ENCODE measurements around the gene UTS2. TPM values are rescaled to one million over a fixed set of nuclear protein-coding genes. Genes with fewer than 3 reads are reported as not detected.

The UTS2 gene
- total RNA-seq, 5 donors from 2014 or later (not counting 1 experiment from before 2014, with no cell fraction given) = 0.58 to 11.6 (median 1.3) TPM

DNA sequence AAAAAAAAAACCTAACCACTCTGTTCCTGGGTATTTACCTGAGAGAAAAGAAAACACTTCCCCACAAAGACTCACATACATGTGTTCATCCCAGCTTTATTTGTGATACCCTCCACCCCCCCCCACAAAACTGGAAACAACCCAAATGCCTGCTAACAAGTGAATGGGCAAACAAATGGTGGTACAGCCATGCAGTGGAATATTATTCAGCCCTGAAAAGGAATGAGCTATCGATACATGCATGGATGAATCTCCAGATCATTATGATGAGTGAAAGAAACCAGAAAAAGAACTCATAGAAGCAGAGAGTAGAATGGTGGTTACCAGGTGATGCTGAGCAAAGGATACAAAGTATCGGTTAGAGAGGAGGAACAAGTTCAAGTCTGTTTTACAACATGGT, 38.0 kb upstream of the UTS2 start:
- ATAC-seq (replicated peaks in 1 of 4) (no peak), DNase-seq (no peak)
- POLR2A ChIA-PET = no interaction called here
- no peak overlapping the region for H3K27ac ChIP-seq (ENCODE audit: low read length)
- H3K27me3 ChIP-seq (replicated peaks in 1 of 2; ENCODE audit: control insufficient read depth in 2 of 2, extremely low read depth in 1 of 2, insufficient read depth in 2 of 2, low read length in 1 of 2) = peaks cover 0 to 31% of the 10 kb centered on the region in 2 experiments
- no peaks in the 10 kb centered on the region for H3K9me3 ChIP-seq
- H3K27ac Mint-ChIP-seq = no peak overlapping the region
- H3K4me1 Mint-ChIP-seq = peaks cover 0 to 14% (median 0%) of the 10 kb centered on the region in 3 donors
- peaks cover 0 to 7% of the 10 kb centered on the region in 2 experiments for H3K4me1 ChIP-seq (ENCODE audit: control insufficient read depth in 1 of 2, extremely low read depth in 1 of 2, insufficient read depth in 2 of 2, low read length in 2 of 2)
- CTCF ChIA-PET = interaction anchor here (0.6 to 0.7 kb wide), 2 partner anchors 12 to 66 kb away, joined by 3 to 5 read pairs; no protein-coding TSS in a partner anchor
- no peak overlapping the region for H3K4me3 Mint-ChIP-seq
- 87% methylated on average over 2 of the region's 2 CpGs for WGBS (ENCODE audit: insufficient coverage)
- H3K36me3 ChIP-seq (ENCODE audit: control insufficient read depth in 2 of 2, extremely low read depth in 1 of 2, insufficient read depth in 1 of 2, low read length in 1 of 2) = no peaks in the 10 kb centered on the region
- H3K27me3 Mint-ChIP-seq = peaks cover 2 to 27% of the 10 kb centered on the region in 2 donors
- no peaks in the 10 kb centered on the region for H3K9me3 Mint-ChIP-seq
- H3K4me3 ChIP-seq (ENCODE audit: control insufficient read depth in 1 of 2, extremely low read depth in 1 of 2, low read length in 1 of 2) = no peak overlapping the region
- H3K36me3 Mint-ChIP-seq = peaks cover 10% of the 10 kb centered on the region

DNA sequence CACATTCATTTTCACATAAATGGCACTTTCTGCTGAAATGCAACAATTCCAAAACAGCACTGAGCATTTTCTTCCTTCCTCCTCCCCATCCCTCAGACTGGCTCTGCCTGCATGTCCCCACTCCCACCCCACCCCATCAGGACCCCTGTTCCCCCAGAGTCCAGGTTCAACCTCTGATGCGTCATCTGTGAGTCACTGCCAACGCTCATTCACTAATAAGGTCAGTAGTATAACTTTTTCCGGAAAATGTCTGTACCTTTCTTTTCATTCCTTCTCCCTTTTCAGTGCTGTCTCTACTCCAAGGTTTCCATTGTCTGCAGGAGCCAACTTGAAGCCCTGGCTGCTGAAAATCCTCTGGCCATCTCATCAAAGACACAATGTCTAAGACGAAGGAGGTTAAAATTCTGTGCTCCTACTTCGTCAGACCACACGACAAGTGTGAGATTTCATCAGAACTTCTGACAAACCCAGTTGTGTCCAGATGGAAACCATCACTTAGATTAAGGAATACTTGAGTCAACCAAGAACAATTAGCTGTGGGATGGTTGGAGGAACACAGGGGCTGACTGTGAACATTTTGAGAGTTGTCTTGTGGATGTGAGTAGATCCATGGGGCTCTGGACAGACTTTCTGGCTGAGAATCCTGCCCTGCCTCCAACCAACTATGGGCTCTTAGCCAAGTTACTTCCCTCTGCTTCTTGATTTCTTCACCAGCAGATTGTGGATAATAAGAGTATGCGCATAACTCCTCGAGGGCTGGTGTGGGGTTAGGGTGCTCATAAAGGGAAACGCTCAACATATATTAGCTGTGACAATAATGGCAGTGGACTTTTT, 35.6 kb upstream of the UTS2 start:
- Histone ChIP-seq H3K4me1 (ENCODE audit: control insufficient read depth in 1 of 2, extremely low read depth in 1 of 2, insufficient read depth in 2 of 2, low read length in 2 of 2) (peaks cover 0 to 8% of the 10 kb centered on the region in 2 experiments), H3K9me3 (no peaks in the 10 kb centered on the region), H3K4me3 (ENCODE audit: control insufficient read depth in 1 of 2, extremely low read depth in 1 of 2, low read length in 1 of 2) (no peak overlapping the region), H3K27ac (ENCODE audit: low read length) (no peak overlapping the region), H3K27me3 (replicated peaks in 1 of 2; ENCODE audit: control insufficient read depth in 2 of 2, extremely low read depth in 1 of 2, insufficient read depth in 2 of 2, low read length in 1 of 2) (peaks cover 0 to 36% of the 10 kb centered on the region in 2 experiments), H3K36me3 (ENCODE audit: control insufficient read depth in 2 of 2, extremely low read depth in 1 of 2, insufficient read depth in 1 of 2, low read length in 1 of 2) (no peaks in the 10 kb centered on the region)
- Mint-ChIP-seq H3K27me3 (peaks cover 4 to 32% of the 10 kb centered on the region in 2 donors), H3K4me3 (no peak overlapping the region), H3K4me1 (peaks cover 0 to 14% (median 0%) of the 10 kb centered on the region in 3 donors), H3K36me3 (peaks cover 10% of the 10 kb centered on the region), H3K9me3 (no peaks in the 10 kb centered on the region), H3K27ac (no peak overlapping the region)
- DNase-seq (no peak), ATAC-seq (replicated peaks in 1 of 4) (no peak)
- POLR2A ChIA-PET = no interaction called here
- CTCF ChIA-PET = no interaction called here
- 92% methylated on average over 7 of the region's 9 CpGs for WGBS (ENCODE audit: insufficient coverage)

DNA sequence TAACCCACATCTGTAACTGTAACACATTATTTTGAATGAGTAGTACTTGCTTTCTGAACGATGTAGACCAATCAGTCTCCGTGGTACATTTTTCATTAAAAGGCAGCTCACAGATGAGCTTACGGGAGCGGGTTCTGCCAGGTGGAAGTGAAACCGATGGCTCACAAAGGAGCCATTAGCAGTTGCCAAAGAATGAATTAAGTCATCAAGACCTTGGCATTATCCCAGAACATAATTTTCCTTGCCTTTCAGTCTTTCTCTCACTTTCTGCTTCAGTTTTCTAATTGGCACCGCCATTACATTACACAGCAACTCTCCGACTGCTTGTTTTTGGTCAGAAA, 33.5 kb upstream of the UTS2 start:
- H3K27ac Mint-ChIP-seq = no peak overlapping the region

DNA sequence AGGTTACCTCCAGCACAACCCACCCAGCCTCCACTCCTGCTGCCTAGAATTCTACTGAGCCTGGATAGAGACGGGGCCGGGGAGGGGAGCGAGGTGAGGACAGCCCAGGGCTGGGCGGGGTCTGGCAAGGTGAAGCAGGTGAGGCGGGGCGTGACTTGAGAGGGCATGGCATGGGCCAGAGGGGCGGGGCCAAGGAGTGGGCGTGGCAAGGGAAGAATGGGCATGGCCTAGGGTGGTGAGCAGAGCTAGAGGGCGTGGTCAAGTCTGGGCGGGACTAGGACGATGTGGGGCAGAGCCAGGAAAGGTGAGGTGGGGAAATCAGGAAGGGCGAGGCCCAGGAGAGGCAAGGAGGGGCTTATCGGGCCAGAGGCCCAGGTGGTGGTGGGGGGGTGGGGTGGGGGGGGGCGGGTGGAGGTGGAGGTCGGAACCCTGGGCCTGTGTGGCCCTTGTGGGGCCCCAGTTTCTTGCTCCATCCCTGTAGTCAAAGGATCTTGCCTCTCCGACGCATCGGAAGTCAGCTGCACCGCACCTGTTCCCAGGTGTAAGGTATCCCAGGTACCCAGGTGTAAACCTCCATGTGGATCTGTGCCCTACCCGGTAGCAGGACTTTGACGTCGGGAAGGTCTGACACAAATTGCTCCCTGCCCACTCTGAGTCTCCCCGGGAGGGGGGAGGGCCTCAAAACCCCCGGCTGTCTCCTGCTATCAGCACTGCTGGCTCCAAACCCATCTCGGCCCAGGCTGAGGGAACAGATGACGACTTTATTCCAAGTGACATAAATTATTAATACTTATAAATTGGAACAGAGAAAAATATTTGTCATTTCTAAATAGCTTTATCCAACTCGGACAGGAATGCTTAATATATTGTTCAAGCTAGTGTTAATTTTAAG, 32.9 kb upstream of the UTS2 start:
- DNase-seq = peak in 9 of 35 experiments; percentile 3 to 25 (median 8)

More for the DNA sequence above, 33.5 kb upstream of the UTS2 start:
- POLR2A ChIA-PET = no interaction called here
- Mint-ChIP-seq H3K27me3 (peaks cover 4 to 32% of the 10 kb centered on the region in 2 donors), H3K9me3 (no peaks in the 10 kb centered on the region), H3K4me3 (no peak overlapping the region), H3K4me1 (peaks cover 0 to 3% (median 0%) of the 10 kb centered on the region in 3 donors), H3K36me3 (peaks cover 10% of the 10 kb centered on the region)
- H3K27me3 ChIP-seq (replicated peaks in 1 of 2; ENCODE audit: control insufficient read depth in 2 of 2, extremely low read depth in 1 of 2, insufficient read depth in 2 of 2, low read length in 1 of 2) = peaks cover 0 to 34% of the 10 kb centered on the region in 2 experiments
- H3K4me3 ChIP-seq (ENCODE audit: control insufficient read depth in 1 of 2, extremely low read depth in 1 of 2, low read length in 1 of 2) = no peak overlapping the region
- H3K9me3 ChIP-seq = no peaks in the 10 kb centered on the region
- DNase-seq (no peak), ATAC-seq (replicated peaks in 1 of 4) (no peak)
- 100% methylated on average over 1 of the region's 7 CpGs for WGBS (ENCODE audit: insufficient coverage)
- CTCF ChIA-PET = no interaction called here
- no peaks in the 10 kb centered on the region for H3K36me3 ChIP-seq (ENCODE audit: control insufficient read depth in 2 of 2, extremely low read depth in 1 of 2, insufficient read depth in 1 of 2, low read length in 1 of 2)
- H3K4me1 ChIP-seq (ENCODE audit: control insufficient read depth in 1 of 2, extremely low read depth in 1 of 2, insufficient read depth in 2 of 2, low read length in 2 of 2) = peaks cover 0 to 3% of the 10 kb centered on the region in 2 experiments
- H3K27ac ChIP-seq (ENCODE audit: low read length) = no peak overlapping the region

DNA sequence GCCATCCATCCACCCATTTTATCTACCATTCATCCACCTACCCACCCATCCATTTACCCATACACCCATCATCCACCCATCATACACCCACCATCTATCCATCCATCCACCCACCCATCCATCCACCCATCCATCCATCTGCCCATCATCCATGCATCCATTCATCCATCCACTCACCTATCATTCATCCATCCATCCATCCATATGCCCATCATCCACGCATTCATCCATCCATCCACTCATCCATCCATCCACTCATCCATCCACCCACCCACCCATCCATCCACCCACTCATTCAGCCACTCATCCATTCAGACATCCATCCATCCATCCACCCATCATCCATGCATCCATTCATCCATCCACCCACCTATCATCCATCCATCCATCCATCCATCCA, 31.9 kb upstream of the UTS2 start:
- ChIA-PET CTCF (no interaction called here), POLR2A (no interaction called here)
- 100% methylated on average over 1 of the region's 1 CpG for WGBS (ENCODE audit: insufficient coverage)
- Mint-ChIP-seq H3K4me1 (peaks cover 0 to 3% (median 0%) of the 10 kb centered on the region in 3 donors), H3K27me3 (peaks cover 4 to 24% of the 10 kb centered on the region in 2 donors), H3K27ac (no peak overlapping the region), H3K36me3 (peaks cover 2% of the 10 kb centered on the region), H3K4me3 (no peak overlapping the region), H3K9me3 (no peaks in the 10 kb centered on the region)
- H3K9me3 ChIP-seq = no peaks in the 10 kb centered on the region
- peaks cover 0 to 34% of the 10 kb centered on the region in 2 experiments for H3K27me3 ChIP-seq (replicated peaks in 1 of 2; ENCODE audit: control insufficient read depth in 2 of 2, extremely low read depth in 1 of 2, insufficient read depth in 2 of 2, low read length in 1 of 2)
- ATAC-seq (replicated peaks in 1 of 4) (no peak), DNase-seq (no peak)
- H3K36me3 ChIP-seq (ENCODE audit: control insufficient read depth in 2 of 2, extremely low read depth in 1 of 2, insufficient read depth in 1 of 2, low read length in 1 of 2) = no peaks in the 10 kb centered on the region
- H3K4me3 ChIP-seq (ENCODE audit: control insufficient read depth in 1 of 2, extremely low read depth in 1 of 2, low read length in 1 of 2) = no peak overlapping the region
- H3K4me1 ChIP-seq (ENCODE audit: control insufficient read depth in 1 of 2, extremely low read depth in 1 of 2, insufficient read depth in 2 of 2, low read length in 2 of 2) = peaks cover 0 to 3% of the 10 kb centered on the region in 2 experiments
- no peak overlapping the region for H3K27ac ChIP-seq (ENCODE audit: low read length)

More for the DNA sequence above, 32.9 kb upstream of the UTS2 start:
- ATAC-seq (replicated peaks in 1 of 4) = peak in 1 of 4 experiments; percentile 19
- H3K36me3 Mint-ChIP-seq = peaks cover 6% of the 10 kb centered on the region
- no peaks in the 10 kb centered on the region for H3K36me3 ChIP-seq (ENCODE audit: control insufficient read depth in 2 of 2, extremely low read depth in 1 of 2, insufficient read depth in 1 of 2, low read length in 1 of 2)
- no peaks in the 10 kb centered on the region for H3K9me3 Mint-ChIP-seq
- H3K27me3 Mint-ChIP-seq = peaks cover 4 to 29% of the 10 kb centered on the region in 2 donors
- no peaks in the 10 kb centered on the region for H3K9me3 ChIP-seq
- peaks cover 0 to 3% of the 10 kb centered on the region in 2 experiments for H3K4me1 ChIP-seq (ENCODE audit: control insufficient read depth in 1 of 2, extremely low read depth in 1 of 2, insufficient read depth in 2 of 2, low read length in 2 of 2)
- 47% methylated on average over 17 of the region's 27 CpGs for WGBS (ENCODE audit: insufficient coverage)
- peaks cover 0 to 3% (median 0%) of the 10 kb centered on the region in 3 donors for H3K4me1 Mint-ChIP-seq
- H3K4me3 ChIP-seq (ENCODE audit: control insufficient read depth in 1 of 2, extremely low read depth in 1 of 2, low read length in 1 of 2) = no peak overlapping the region
- no peak overlapping the region for H3K4me3 Mint-ChIP-seq
- CTCF ChIA-PET = no interaction called here
- POLR2A ChIA-PET = no interaction called here
- H3K27ac Mint-ChIP-seq = no peak overlapping the region
- H3K27ac ChIP-seq (ENCODE audit: low read length) = no peak overlapping the region
- peaks cover 0 to 34% of the 10 kb centered on the region in 2 experiments for H3K27me3 ChIP-seq (replicated peaks in 1 of 2; ENCODE audit: control insufficient read depth in 2 of 2, extremely low read depth in 1 of 2, insufficient read depth in 2 of 2, low read length in 1 of 2)

DNA sequence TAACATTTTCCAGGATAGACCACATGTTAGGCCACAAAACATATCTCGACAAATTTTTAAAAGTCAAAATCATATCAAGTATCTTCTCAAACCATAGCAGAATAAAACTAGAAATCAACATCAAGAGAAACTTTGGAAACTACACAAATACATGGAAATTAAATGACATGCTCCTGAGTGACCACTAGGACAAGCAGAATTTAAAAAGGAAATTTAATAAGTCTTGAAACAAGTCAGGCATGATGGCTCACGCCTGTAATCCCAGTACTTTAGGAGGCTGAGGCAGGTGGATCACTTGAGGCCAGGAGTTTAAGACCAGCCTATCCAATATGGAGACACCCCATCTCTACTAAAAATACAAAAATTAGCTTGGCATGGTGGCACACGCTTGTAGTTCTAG, 26.4 kb upstream of the UTS2 start:
- 100% methylated on average over 2 of the region's 3 CpGs for WGBS (ENCODE audit: insufficient coverage)
- CTCF ChIA-PET = no interaction called here
- no peaks in the 10 kb centered on the region for H3K9me3 ChIP-seq
- no peak overlapping the region for H3K27ac Mint-ChIP-seq
- peaks cover 6 to 12% (median 10%) of the 10 kb centered on the region in 3 donors for H3K9me3 Mint-ChIP-seq
- no peak overlapping the region for H3K4me3 Mint-ChIP-seq
- H3K36me3 ChIP-seq (ENCODE audit: control insufficient read depth in 2 of 2, extremely low read depth in 1 of 2, insufficient read depth in 1 of 2, low read length in 1 of 2) = no peaks in the 10 kb centered on the region
- H3K4me3 ChIP-seq (ENCODE audit: control insufficient read depth in 1 of 2, extremely low read depth in 1 of 2, low read length in 1 of 2) = no peak overlapping the region
- H3K4me1 ChIP-seq (ENCODE audit: control insufficient read depth in 1 of 2, extremely low read depth in 1 of 2, insufficient read depth in 2 of 2, low read length in 2 of 2) = no peaks in the 10 kb centered on the region
- no peak overlapping the region for H3K27ac ChIP-seq (ENCODE audit: low read length)
- POLR2A ChIA-PET = interaction anchor here in 1 of 2 donors (0.6 kb wide), 1 partner anchor 369 kb away, joined by 6 read pairs; no protein-coding TSS in a partner anchor
- H3K36me3 Mint-ChIP-seq = peaks cover 13% of the 10 kb centered on the region
- peaks cover 2 to 7% of the 10 kb centered on the region in 2 donors for H3K27me3 Mint-ChIP-seq
- H3K4me1 Mint-ChIP-seq = peaks cover 0 to 14% (median 0%) of the 10 kb centered on the region in 3 donors
- ATAC-seq (replicated peaks in 1 of 4) (no peak), DNase-seq (no peak)
- peaks cover 0 to 17% of the 10 kb centered on the region in 2 experiments for H3K27me3 ChIP-seq (replicated peaks in 1 of 2; ENCODE audit: control insufficient read depth in 2 of 2, extremely low read depth in 1 of 2, insufficient read depth in 2 of 2, low read length in 1 of 2)

All from T-cell (primary cell).